CD4-positive, alpha-beta memory T cell (primary cell): Measurements from ENCODE around the gene TYW1. TPM values are rescaled to one million over a fixed set of nuclear protein-coding genes. Genes with fewer than 3 reads are reported as not detected.
"Not testable (repeated sequence)": the region's sequence is repeated elsewhere in the genome, so short reads cannot be mapped to it uniquely, and the experiment has no call there.

Experiments used
- CTCF ChIA-PET: fragments of 350-600 bp; sonication (Branson Sonifier 250); formaldehyde crosslinking; loops from one replicate; lab custom pipeline; 2021; ENCODE audit warnings: inconsistent platforms; ENCODE audit not compliant: partially characterized antibody; lab: Charles Lee
- POLR2A ChIA-PET: fragments of 350-600 bp; sonication (Branson Sonifier 250); formaldehyde crosslinking; loops from one replicate; lab custom pipeline; 2021; ENCODE audit not compliant: partially characterized antibody; lab: Charles Lee
- DNase-seq, 5 donors: peaks; one replicate each; pipeline versions ENCODE4 v3.0.0 to v3.0.0-alpha.2; 2020 to 2022; ENCODE audit warnings: mixed read lengths in 1 of 5
- H3K27ac ChIP-seq: one replicate; pipeline ENCODE4 v1.7.0; 2013; ENCODE audit warnings: low read depth, low read length
- H3K27me3 ChIP-seq: 2 replicates; pipeline ENCODE4 v1.7.0; 2013; ENCODE audit warnings: mild to moderate bottlenecking, low read length, moderate library complexity; ENCODE audit not compliant: insufficient read depth
- H3K36me3 ChIP-seq: 2 replicates; pipeline ENCODE4 v1.7.0; 2013; ENCODE audit warnings: mild to moderate bottlenecking, low read length, moderate library complexity; ENCODE audit not compliant: insufficient read depth
- H3K4me1 ChIP-seq: 2 replicates; pipeline ENCODE4 v1.7.0; 2013; ENCODE audit warnings: mild to moderate bottlenecking, low read length, moderate library complexity; ENCODE audit not compliant: insufficient read depth
- H3K4me3 ChIP-seq, 2 donors: one replicate each; pipeline ENCODE4 v1.7.0; 2013; ENCODE audit warnings: low read length in 2 of 2, mild to moderate bottlenecking in 1 of 2
- H3K9me3 ChIP-seq, 2 donors: one replicate each; pipeline ENCODE4 v1.7.0; 2013; ENCODE audit warnings: low read length in 2 of 2, control low read depth in 1 of 2; ENCODE audit not compliant: control insufficient read depth in 1 of 2
- H3K27ac Mint-ChIP-seq, 7 donors: one replicate each; pipeline ENCODE4 v1.8.0; 2020 to 2021; ENCODE audit warnings: mixed read lengths in 7 of 7, mild to moderate bottlenecking in 6 of 7, inconsistent platforms in 3 of 7, moderate library complexity in 3 of 7
- H3K27me3 Mint-ChIP-seq, 2 donors: one replicate each; pipeline ENCODE4 v1.8.0; 2020 to 2021; ENCODE audit warnings: mixed read lengths in 2 of 2
- H3K36me3 Mint-ChIP-seq, 2 donors: one replicate each; pipeline ENCODE4 v1.8.0; 2020 to 2021; ENCODE audit warnings: mixed read lengths in 2 of 2, inconsistent platforms in 1 of 2, mild to moderate bottlenecking in 1 of 2
- H3K4me1 Mint-ChIP-seq, 4 donors: one replicate each; pipeline ENCODE4 v1.8.0; 2020 to 2021; ENCODE audit warnings: mixed read lengths in 4 of 4, mild to moderate bottlenecking in 1 of 4
- H3K4me3 Mint-ChIP-seq, 8 donors: one replicate each; pipeline ENCODE4 v1.8.0; 2020 to 2021; ENCODE audit warnings: mixed read lengths in 8 of 8, mild to moderate bottlenecking in 7 of 8, moderate library complexity in 6 of 8, inconsistent platforms in 3 of 8
- H3K9me3 Mint-ChIP-seq, 8 donors: one replicate each; pipeline ENCODE4 v1.8.0; 2020 to 2021; ENCODE audit warnings: mixed read lengths in 8 of 8, mild to moderate bottlenecking in 5 of 8, inconsistent platforms in 3 of 8, moderate library complexity in 1 of 8
- intact Hi-C: fragments of 100-400 bp; cut with micrococcal nuclease; formaldehyde crosslinking; loops from one replicate; pipeline ENCODE4 v1.15.1; 2023
- polyA plus RNA-seq, 2 donors: library from polyadenylated mRNA; unstranded; fragments of 300-500 nt; fragmentation: Illumina TruSeq; gene quantifications; one replicate each; pipeline ENCODE4 v1.2.3, GENCODE V29; 2021
- total RNA-seq, 2 experiments: library from RNA; stranded (reverse); gene quantifications; one replicate each; pipeline ENCODE4 v1.2.3, GENCODE V29; 2021

Gene TYW1
- total and polyA plus RNA-seq, 4 experiments from 2014 or later: 19.2 to 32.3 (median 27.7) TPM

DNA sequence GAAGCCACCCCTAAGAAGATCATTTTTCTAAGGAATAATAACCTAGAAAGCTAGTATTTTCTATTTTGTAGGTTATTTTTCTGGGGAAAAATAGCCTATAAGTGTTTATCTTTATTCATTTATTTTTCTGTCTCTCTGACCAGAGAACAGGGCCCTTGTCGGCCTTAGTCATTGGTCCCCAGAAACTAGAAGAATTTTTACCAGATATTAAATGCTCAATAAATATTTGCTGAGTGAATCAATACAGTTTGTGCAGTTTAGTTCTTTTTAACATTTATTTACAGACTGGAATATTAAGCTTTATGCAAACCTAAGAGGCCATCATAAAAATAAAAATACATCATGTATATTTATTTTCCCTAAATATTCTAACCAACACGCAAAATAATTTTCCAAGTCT is 144.4 kb downstream of the TYW1 start:
- POLR2A ChIA-PET, H3K4me1 Mint-ChIP-seq, H3K27ac ChIP-seq, H3K27me3 ChIP-seq, H3K9me3 ChIP-seq, H3K4me3 Mint-ChIP-seq, H3K4me3 ChIP-seq, H3K9me3 Mint-ChIP-seq, H3K27me3 Mint-ChIP-seq, H3K36me3 ChIP-seq, DNase-seq, H3K4me1 ChIP-seq, H3K27ac Mint-ChIP-seq, intact Hi-C loops, CTCF ChIA-PET: not testable (repeated sequence)
- peaks cover 8 to 15% of the 10 kb centered on the region in 2 donors for H3K36me3 Mint-ChIP-seq

DNA sequence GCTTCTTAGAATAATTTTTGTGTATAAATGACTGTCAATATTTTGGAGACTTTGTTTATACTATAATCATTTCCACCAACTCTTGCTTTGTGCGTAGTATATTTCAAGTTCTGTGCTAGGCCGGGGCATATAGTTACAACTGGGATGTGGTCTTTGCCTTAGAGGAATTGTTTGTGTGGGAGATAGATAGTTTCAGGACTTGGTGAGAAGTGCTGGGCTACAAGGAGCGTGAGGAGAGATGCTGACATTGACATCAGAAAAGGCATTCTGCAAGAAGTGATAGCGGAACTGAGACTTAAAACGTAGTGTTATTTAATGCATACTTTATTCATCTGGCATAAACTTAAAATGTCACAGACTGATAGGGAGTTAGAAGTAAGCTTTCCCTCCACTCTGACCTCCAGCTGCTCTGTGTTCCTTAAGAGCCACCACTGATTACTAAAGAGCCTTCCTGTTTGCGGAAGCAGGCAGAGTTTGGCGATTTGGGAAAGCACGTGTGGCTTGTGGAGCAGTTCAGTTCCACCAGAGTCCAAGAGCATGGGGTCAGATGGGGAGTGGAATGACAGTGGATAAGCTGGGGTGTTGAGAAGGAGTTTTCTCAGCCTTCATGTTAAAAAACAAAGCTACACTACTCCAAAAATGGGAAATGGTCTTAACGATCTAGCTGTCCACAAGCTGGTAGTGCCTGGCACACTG is 146.6 kb downstream of the TYW1 start:
- H3K4me1 Mint-ChIP-seq, H3K9me3 Mint-ChIP-seq, H3K27me3 ChIP-seq, DNase-seq, intact Hi-C loops, H3K9me3 ChIP-seq, H3K4me3 Mint-ChIP-seq, CTCF ChIA-PET, H3K36me3 ChIP-seq, H3K4me3 ChIP-seq, H3K27me3 Mint-ChIP-seq, H3K27ac ChIP-seq, POLR2A ChIA-PET, H3K4me1 ChIP-seq: not testable (repeated sequence)
- Mint-ChIP-seq H3K27ac (peak overlapping the region in 1 of 7 donors; percentile 14), H3K36me3 (peaks cover 12 to 20% of the 10 kb centered on the region in 2 donors)

DNA sequence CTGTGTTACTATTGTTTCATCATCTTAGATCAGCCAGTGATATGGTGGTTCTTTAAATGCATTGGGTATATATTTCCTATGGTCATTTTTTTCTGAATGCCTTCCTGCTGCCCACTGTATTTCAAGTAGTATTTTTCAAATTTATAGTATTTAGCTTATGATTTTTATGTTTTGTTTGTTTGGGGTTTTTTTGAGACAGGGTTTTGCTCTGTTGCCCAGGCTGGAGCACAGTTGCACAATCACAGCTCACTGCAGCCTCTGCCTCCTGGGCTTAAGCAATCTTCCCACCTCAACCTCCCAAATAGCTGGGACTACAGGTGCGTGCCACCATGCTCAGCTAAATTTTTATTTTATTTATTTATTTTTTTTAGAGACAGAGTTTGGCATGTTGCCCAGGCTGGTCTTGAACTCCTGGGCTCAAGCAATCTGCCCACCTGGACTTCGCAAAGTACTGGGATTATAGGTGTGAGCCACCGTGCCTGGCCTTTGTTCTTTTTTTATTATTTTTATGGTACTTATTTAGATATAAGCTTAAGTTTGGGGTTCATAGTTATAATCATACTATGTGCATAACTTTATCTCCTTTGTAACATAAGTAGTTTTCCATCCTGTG is 149.1 kb downstream of the TYW1 start:
- H3K9me3 Mint-ChIP-seq, H3K4me3 ChIP-seq, CTCF ChIA-PET, H3K27me3 ChIP-seq, H3K4me1 ChIP-seq, H3K9me3 ChIP-seq, H3K4me3 Mint-ChIP-seq, H3K4me1 Mint-ChIP-seq, intact Hi-C loops, H3K27me3 Mint-ChIP-seq, POLR2A ChIA-PET, H3K27ac ChIP-seq, DNase-seq, H3K36me3 ChIP-seq: not testable (repeated sequence)
- peak overlapping the region in 2 of 7 donors; percentile 17 to 65 for H3K27ac Mint-ChIP-seq
- peaks cover 10 to 27% of the 10 kb centered on the region in 2 donors for H3K36me3 Mint-ChIP-seq

DNA sequence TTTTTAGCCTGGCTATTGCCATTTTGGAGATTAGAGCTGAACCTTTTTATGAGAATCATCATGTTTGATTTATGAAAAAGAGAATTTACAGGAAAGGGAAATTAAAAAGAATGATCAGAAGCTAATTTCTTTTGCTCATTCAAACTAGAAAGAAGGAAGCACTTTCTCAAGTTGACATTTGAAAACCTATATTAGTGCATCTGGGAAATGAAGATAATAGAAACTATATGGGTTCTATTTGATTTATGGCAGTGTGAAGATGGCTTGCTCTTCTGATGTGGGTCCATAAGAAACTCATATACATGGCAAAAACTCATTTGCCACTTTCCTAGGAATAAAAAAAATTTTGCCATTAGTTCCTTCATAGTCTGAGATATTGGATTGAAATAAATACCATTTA is 152.5 kb downstream of the TYW1 start:
- intact Hi-C loops, H3K4me1 Mint-ChIP-seq, H3K27me3 Mint-ChIP-seq, H3K4me1 ChIP-seq, H3K27ac ChIP-seq, H3K9me3 ChIP-seq, H3K27me3 ChIP-seq, H3K4me3 ChIP-seq, H3K4me3 Mint-ChIP-seq, DNase-seq, H3K36me3 ChIP-seq, H3K9me3 Mint-ChIP-seq, POLR2A ChIA-PET: not testable (repeated sequence)
- CTCF ChIA-PET: interaction anchor here (0.7 kb wide), 1 partner anchor 68 kb away, joined by 3 read pairs; no protein-coding TSS in a partner anchor
- Mint-ChIP-seq H3K36me3 (peaks cover 20 to 36% of the 10 kb centered on the region in 2 donors), H3K27ac (peak overlapping the region in 1 of 7 donors; percentile 37)

DNA sequence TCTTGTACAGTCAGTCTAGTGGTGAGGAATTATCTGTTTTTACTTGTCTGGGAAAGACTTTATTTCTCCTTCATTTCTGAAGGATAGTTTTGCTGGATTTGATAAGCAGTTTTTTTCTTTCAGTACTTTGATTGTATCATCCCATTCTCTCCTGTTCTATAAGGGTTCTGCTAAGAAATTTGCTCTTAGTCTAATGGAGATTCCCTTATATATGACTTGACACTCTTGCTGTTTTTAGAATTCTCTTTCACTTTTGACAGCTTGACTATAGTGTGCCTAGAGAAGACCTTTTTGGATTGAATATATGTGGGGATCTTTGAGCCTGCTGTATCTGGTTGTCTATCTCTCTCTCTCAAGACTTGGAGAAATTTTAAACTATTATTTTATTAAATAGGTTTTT is 157.7 kb downstream of the TYW1 start:
- intact Hi-C loops, H3K27me3 Mint-ChIP-seq, H3K27ac ChIP-seq, H3K4me1 Mint-ChIP-seq, H3K27me3 ChIP-seq, CTCF ChIA-PET, H3K4me1 ChIP-seq, H3K9me3 ChIP-seq, DNase-seq, POLR2A ChIA-PET, H3K27ac Mint-ChIP-seq, H3K4me3 Mint-ChIP-seq, H3K4me3 ChIP-seq, H3K36me3 ChIP-seq: not testable (repeated sequence)
- Mint-ChIP-seq H3K36me3 (peaks cover 35 to 55% of the 10 kb centered on the region in 2 donors), H3K9me3 (peaks cover 0 to 16% (median 6%) of the 10 kb centered on the region in 8 donors)

DNA sequence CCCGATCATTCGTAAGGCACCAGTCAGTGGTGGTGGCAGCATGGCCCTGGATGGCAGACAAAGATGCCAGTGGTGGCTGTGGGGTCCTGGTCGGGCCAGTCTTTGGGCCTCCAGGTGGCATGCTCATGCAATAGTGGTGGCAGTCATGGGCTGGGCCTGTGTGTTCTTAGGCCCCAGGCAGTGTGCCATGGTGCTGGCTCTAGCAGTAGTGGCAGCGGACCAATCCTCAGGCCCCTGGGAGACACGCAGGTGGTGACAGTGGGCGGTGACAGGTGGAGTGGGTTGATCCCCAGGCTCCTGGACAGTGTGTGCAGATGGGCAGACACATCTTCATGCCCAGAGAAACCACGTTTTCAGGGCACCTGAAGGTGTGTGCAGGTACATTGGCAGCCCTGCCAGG is 159.4 kb downstream of the TYW1 start:
- POLR2A ChIA-PET, H3K4me3 Mint-ChIP-seq, H3K27me3 ChIP-seq, H3K4me1 ChIP-seq, H3K27me3 Mint-ChIP-seq, DNase-seq, H3K27ac ChIP-seq, H3K4me1 Mint-ChIP-seq, intact Hi-C loops, CTCF ChIA-PET, H3K4me3 ChIP-seq, H3K9me3 ChIP-seq, H3K36me3 ChIP-seq: not testable (repeated sequence)
- H3K36me3 Mint-ChIP-seq: peaks cover 33 to 48% of the 10 kb centered on the region in 2 donors
- H3K9me3 Mint-ChIP-seq: peaks cover 0 to 16% (median 6%) of the 10 kb centered on the region in 8 donors
- peak overlapping the region in 2 of 7 donors; percentile 10 to 64 for H3K27ac Mint-ChIP-seq

DNA sequence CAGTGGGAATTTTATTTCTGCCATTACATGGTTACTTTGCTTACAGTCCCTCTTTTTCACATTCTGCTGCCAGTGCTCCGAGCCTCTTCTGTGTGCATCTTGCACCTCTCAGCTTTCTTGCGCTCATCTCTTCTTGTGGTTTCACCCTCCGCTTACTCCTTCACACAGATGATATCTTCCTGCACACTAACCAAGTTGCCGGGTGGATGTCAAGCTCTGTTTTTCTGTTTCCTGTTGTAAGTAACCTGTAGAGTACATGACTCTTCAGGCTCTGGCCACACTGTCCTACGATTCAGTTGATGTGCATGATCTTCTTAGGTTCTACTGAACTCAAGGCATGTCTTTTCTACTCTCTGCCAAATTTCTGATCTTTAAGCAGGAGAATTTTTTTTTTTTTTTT is 166.7 kb downstream of the TYW1 start:
- H3K4me3 ChIP-seq, H3K27me3 Mint-ChIP-seq, H3K4me1 ChIP-seq, H3K36me3 Mint-ChIP-seq, H3K27ac ChIP-seq, H3K36me3 ChIP-seq, CTCF ChIA-PET, intact Hi-C loops, H3K9me3 ChIP-seq, H3K9me3 Mint-ChIP-seq, H3K27me3 ChIP-seq: not testable (repeated sequence)
- Mint-ChIP-seq H3K4me1 (peaks cover 20 to 35% (median 25%) of the 10 kb centered on the region in 4 donors), H3K4me3 (peak overlapping the region; percentile 22 to 78 (median 52)), H3K27ac (peak overlapping the region; percentile 9 to 89 (median 61))
- DNase-seq: peak; percentile 40 to 65 (median 60)
- POLR2A ChIA-PET: interaction anchor here (1.2 kb wide), 1 partner anchor 139 kb away, joined by 6 read pairs; no protein-coding TSS in a partner anchor
